HG03521 (cell line): ENCODE results near the gene SSU72.

Experiments used
- ATAC-seq: cut with Tn5 transposase; IDR thresholded peaks from one replicate; pipeline ENCODE4 v1.9.1; 2021; ENCODE audit warnings: mild to moderate bottlenecking, moderate library complexity; ENCODE audit not compliant: unreplicated experiment

Gene SSU72

DNA sequence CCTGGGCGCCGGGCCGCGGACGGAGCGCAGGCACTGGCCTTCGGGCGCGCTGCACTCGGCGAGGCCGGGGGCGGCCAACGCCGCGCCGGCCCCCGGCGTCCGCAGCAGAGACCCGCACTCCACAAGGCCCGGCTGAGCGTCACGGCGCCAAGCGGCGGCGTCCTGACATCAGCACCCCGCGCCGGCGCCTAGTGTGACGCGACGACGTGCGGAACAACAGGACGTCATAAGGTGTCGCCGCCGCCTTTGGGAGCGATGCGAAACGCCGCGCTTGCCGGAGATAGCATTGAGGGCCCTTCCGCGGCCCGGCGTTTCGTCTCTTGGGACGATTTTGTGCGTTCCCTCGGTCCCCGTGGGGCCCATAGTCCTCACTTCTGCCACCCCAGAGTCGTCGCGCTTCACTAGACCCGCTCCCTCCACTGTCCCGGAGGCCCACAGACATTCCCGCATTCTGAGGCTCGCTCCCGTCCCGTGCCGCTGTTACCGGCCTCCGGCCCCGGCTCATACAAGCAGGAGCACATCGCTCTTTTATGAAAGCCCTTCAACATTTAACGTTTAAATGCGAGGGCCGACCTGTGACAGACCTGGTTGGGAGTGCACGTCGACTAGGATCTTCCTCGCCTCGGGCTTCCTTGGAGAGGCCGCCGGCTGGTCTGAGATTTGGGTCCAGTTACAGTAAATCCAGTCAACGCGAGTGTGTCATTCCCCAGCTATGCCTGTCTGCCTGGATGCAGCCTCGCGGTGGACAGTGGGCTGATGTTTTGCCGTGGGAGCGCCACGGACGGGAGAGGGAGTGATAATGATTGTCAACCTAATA is at the start of gene SSU72:
TSS of gene SSU72 (minus strand) at position 143 of the 817 bp plus-strand sequence. CDS start 306 bp downstream, outside the sequence.
- ATAC-seq: peak; percentile 76

DNA sequence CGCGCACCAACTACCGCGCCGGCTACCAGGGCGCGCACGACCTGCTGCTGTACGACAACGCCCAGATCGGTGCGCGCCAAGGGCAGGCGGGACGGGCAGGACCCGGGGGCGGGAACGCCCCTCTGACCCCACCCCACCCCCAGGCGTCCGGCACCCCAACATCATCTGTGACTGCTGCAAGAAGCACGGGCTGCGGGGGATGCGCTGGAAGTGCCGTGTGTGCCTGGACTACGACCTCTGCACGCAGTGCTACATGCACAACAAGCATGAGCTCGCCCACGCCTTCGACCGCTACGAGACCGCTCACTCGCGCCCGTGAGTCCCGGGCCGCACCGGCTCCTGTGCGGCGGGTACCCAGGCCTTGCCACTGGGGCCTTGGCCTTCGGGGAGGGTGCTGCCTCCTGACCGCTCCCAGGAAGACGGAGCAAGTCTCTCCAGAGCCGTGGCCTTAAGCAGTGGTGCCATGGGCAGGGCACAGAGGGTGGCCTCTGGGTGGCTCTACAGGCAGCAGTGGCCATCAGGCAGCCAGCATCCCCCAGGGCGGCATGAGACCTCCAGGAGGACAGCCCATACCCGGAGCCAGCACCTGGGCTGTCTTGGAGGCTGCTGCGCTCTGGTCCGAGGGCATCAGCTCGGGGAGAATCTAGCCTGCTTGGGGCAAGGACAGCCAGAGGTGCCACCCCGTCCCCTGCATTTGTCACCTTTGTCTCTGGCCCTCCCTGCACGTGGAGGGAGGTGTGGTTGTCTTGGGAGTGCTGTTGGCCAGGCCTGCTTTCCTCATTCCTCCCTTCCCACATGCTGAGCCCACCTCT is 49.2 kb upstream of the SSU72 start:
- ATAC-seq: no peak

DNA sequence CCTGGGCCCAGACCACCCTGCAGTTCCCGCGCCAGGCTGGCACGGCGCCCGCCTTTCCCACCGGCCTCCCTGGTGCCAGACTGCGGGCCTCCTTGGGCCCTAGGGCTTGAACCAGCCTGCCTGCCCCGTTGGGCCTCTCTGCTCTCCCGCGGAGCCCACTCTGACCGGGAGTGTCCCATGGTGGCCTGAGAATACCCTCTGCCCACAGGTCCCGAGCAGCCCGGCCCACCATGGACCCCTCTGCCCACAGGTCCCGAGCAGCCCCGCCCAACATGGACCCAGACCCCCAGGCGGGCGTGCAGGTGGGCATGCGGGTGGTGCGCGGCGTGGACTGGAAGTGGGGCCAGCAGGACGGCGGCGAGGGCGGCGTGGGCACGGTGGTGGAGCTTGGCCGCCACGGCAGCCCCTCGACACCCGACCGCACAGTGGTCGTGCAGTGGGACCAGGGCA is 48.5 kb upstream of the SSU72 start:
- ATAC-seq: no peak

DNA sequence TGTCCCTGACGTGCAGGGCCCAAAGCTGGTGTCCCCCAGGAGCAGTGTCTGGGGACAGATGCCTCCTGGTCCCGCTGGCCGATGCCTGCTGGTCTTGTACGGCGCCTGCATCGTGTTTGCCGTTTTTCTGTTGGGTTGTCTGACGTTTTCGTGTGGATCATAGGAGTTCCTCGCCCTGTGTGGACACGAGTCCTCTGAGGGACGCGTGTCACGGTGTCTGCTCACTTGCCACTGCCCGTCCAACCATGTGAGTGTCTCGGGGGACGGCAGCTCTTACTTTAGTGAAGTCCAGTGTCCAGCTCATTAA is 48.1 kb upstream of the SSU72 start:
- no peak for ATAC-seq

DNA sequence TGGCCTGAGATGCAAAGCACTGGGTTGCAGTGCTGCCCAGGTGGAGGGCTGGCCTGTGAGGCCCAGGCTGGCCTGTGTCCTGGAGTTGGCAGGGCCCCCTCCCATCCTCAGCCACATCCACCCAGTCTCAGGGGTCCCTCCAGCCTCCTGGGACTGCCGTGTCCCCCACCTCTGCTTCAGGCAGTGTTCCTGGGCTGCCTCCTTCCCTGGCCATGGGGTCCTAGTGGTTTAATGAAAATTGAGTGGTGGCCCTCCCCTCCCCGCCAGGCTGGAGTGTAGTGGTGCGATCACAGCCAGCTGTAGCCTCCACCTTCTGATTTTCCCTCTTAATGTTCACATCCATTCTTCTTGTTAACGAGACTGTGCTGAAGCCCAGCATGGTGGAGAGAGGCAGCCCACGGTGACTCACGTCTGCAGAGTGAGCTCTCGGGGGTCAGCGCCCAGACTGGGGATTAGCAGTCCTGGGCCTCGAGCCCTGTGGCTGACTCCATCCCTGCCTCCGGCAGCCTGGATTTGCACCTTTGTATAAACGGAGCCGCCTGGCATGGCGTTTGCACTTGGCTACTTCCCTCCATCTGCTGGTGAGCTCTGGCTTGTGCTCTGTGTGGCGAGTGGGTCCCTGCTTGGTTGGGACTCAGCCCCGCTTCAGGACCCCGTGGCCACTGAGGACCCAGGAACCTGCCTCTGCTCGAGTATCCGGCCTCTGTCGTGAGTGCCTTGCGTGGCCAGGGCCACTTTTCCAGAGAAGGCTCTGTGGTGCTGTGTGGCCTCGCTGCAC is 47.5 kb upstream of the SSU72 start:
- ATAC-seq: no peak

DNA sequence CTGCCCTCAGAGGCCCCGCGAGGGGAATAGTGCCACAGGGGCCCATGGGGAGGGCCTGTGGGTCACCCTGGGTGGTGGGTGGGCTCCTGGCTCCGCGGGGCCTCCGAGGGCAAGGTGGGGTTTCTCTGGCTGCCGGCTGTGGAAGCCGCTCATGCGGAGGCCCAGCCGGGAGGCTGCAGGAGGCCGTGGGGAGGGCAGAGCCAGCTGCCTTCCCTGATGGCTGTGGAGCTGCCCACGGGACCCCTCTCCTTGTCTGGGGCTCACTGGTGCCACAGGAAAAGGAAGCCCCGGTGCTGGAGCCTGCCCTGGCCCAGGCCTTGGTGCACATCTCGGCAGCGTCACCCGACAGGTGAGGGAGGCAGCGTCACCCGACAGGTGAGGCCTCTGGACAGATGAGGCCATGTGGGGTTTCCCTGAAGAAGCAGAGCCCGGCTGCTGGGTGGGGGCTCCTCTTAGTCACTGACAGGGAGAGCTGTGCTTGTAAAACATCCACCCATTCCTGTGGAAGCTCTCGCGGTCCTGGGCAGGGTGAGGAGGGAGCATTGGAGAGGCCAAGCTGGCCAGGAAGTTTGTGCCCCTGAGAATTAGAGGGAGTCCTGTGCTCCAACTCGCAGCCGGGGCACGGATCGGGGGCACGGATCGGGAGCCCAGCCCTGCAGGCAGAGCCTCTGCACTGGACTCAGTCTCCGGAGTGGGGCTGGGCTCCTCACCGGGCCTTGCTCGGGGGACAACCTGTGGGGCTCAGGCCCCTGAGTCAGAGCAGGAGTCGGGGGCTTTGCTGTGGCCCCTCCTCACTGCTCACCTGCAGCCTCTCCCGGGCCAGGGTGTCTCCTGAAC is 46.7 kb upstream of the SSU72 start:
- ATAC-seq: no peak

DNA sequence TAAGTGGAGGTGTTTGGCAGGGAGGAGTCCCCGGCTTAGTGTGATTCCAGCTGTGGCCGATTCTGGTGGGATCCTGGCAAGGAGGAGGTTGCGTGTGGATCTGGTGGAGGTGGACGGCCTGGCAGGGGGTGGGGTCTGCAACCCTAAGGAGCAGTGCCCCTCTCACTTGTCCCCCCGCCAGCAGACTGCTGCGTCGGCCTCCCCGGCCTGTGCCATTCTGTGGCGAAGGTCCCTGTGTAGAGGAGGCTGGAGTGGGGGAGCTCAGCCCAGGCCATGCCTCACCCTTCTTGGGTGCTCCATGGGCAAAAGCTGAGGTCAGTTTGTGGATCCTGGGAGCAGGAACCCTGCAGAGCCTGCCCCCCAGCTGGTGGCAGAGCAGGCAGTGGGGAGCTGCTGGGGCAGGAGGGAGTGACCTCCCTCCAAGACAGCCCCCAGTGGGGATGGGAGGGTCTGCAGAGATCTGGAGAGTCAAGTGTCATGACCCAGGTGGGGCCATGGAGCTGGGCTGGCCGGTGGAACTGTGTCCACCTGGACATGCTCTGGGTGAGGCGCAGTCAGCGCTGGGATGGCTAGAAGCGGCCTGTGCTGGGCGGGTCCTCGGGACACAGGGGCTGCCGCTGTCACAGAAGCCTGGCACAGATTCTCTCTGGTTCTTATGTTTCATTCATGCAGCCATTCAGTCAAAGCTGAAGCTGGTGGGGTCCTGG is 45.9 kb upstream of the SSU72 start:
- ATAC-seq: no peak

DNA sequence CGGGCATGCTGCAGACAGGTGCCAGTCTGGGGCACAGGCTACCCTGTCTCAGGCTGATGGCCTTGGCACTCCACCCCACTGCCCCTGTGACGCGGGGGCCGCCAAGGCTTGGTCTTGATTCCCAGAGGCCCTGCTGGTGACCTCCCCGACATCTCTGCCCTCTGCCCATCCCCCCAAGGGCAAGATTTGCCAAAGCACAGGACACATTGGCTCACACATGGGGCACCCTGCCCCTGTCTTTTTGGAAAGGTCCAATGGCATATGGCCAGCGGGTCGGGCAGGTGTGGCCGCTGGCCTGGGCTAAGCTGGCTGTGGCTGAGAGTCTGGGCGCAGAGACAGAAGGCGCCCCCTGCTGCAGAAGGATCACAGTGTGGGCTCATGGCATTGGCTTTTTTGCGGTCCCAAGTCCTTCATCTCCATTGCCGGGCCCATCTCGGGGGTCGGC is 45.3 kb upstream of the SSU72 start:
- ATAC-seq: no peak

DNA sequence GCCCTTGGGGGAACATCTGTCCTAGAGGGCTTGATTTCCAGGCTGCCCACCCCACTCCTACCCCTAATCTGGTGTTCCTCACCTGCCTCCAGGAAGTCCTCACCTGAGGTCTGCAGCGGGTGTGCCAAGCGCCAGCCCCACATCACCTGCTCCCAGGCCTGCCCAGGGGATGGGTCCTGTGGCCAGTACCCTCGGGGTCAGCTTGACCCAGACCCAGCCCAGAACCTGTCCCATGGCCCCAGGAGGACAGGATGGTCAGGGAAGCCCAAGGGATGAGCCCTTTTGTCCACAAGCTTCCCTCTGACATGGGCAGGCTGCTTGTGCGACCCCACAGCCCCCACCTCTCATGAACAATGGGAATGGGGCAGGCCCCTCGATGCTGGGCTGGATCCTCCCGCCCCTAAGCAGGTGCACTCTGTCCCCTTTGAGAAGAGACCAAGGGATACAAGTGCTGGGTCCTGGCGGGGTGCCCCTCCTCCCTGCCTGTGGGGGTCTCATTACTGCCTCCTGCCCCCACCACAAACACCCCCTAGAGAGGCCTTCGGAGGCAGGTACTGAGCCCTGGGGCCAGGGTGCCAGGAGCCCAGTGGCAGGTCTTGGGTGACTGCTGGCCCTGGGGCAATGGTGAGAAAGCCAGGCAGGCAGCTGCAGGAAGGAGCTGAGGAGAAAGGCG is 43.9 kb upstream of the SSU72 start:
- ATAC-seq: no peak

DNA sequence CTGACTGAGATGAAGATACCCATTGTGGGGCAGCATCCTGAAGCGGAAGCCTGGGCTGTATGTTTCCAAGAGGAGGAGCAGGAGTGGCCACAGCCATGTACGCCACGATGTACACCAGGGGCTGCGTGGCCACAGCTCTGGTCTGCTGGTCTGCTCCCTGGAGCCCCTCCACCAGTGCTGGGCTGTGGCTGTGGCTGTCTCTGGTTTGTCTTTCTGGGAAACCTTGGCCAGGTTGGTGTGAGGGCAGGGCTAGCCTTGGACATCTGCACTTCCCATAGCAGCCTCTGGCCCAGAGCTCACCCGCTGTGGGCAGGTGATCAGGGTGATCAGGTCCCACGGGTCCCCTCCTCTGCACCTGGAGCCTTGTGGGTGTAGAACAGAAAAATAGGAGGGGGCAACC is 43.3 kb upstream of the SSU72 start:
- ATAC-seq: no peak

DNA sequence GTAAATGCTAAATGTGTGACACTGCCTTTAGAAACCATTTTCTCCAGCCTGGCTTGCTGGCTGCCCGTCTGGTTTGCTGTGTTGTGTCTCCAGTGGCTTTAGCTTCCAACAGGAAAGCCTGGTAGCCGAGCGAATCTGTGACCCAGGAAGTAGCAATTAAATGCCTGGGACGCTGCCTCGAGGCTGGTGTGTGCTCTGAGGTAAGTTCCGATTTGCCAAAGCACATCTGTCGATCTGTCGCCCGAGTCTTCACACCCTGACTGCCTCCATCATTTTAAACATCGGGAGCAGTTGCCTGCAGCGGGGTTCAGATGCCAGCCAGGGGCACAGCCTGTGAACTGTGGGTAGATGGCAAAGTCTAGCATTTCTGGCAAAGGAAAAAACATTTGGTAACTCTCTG is 42.9 kb upstream of the SSU72 start:
- no peak for ATAC-seq

DNA sequence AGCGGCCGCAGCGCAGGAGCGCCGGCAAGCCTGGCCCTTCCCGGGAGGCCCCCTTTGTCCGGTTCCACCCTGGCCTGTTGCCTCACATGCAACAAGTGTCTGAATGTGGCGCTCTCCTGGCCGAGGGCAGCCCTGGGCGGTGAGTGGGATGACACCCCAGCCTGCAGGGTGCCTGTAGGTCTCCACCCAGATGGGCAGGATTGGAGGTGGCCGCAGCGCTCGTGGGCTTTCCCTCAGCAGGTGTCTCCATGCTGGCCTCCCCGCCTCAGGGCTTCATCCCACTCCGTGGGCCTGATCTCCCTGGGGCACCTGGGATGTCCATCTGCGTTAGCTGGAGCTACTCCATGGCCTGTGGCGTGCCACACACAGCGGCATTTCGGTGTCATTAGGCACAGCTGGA is 42.2 kb upstream of the SSU72 start:
- no peak for ATAC-seq

DNA sequence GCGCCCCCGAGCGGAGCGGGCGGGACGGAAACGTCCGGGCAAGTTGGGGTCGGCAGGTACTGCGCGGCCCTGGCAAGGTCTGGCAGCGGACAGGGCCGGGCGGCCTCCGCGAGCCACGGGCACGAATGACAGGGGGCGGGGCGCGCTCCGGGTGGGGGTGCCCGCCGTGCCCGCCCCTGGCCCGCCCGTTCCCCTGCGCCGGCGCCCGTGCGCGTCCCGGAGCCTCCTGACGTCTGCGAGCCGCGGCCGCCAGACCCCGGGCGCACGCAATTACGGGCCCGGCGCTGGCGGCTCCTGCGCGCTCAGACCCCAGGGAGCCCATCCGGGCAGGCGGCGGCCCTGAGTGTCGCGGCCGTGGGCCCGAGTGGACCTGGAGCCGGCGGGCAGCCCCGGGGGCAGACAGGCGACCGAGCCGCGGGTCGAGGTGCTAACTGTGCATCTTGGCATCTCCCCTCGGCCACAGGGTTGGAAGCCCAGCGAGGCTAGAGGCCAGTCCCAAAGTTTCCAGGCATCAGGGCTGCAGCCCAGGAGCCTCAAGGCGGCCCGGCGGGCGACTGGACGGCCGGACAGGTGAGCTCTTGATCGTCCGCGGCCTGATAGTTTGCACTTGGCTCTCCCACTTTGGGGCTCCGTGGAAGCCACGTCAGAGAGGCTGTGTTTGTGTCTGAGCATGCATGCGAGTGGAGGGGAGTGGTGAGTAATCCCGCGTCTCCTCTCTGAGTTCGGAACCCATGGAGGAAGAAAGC is 41.6 kb upstream of the SSU72 start:
- peak; percentile 12 for ATAC-seq

DNA sequence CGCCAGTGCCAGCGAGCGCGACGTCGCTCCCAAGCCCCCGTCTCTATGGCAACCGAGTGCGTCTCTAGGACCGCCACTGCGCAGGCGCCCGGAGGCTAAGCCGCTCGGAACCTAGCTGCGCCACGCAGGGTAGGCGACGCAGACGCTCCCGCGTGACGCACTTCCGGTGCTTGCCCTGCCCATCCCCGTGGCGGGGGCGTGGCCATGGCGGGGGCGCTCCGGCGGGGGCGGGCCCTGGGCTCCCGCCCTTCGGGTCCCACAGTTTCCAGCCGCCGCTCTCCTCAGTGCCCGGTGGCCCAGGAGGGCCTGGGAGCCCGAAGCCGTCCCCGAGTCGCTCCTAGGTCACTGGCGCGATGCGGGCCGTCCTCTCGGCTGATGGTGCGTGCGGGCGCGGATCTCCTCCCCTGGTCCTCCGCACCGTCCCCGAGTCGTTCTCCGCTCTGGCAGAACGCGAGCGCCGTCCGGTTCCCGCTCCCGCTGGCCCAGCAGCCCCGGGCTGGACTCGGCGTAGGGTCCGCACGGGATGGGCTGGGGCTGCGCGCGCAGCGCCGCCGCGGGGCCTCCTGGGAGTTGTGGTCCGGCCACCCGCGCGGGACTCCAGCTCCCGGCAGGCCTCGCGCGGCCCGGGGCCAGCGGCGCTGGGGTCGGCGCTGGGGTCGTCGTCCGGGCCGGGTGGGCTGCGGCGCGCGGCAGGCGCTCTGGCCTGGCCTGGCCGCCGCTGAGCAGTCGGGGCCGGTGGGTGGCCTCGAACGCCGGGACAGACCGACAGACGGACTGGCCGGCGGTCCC is 40.8 kb upstream of the SSU72 start, which contains the start of gene MIB2:
TSS of gene MIB2 (plus strand) at position 245 of the 789 bp plus-strand sequence. CDS start 7,953 bp downstream, outside the sequence.
- peak; percentile 82 for ATAC-seq

DNA sequence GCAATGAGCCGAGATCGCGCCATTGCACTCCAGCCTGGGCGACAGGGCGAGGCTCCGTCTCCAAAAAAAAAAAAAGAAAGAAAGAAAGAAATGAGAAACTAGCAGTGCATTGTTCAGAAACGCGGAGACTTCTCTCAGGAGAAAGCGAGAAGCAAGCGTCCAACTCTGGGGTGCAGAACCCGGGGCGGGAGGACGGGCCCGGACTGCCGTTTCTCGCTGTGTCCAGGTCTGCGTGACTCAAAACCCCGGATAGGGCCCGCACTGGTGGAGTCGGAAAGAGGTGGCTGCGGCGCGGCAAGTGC is 40.2 kb upstream of the SSU72 start:
- ATAC-seq: no peak

DNA sequence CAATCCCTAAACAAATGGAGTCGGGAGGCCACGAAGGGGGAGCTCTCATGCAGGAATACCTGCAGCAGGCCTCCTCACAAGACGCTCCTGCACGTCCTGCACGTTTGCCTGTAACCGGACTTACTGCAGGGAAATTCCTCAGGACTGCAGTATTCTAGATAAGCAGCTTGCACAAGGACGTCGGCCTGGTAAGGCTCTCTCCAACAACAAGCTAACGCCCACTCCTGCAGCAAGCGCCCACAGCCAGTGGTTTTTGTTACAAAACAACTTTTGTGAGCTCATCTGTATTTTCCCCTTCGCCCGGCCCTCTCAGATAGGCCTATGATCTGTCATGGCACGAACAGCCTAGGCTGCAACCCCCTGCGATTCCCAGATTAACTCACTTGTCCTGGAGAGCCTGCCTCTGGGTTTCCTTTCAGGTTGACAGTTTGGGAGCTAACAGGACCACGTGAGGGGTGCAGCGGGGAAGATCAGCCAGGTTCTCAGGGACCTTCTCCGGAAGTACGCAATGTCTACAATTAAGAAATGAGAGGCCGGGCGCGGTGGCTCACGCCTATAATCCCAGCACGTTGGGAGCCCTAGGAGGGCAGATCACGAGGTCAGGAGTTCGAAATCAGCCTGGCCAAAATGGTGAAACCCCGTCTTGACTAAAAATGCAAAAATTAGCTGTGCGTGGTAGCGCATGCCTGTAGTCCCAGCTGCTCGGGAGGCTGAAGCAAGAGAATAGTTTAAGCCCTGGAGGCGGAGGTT is 39.7 kb upstream of the SSU72 start:
- no peak for ATAC-seq

DNA sequence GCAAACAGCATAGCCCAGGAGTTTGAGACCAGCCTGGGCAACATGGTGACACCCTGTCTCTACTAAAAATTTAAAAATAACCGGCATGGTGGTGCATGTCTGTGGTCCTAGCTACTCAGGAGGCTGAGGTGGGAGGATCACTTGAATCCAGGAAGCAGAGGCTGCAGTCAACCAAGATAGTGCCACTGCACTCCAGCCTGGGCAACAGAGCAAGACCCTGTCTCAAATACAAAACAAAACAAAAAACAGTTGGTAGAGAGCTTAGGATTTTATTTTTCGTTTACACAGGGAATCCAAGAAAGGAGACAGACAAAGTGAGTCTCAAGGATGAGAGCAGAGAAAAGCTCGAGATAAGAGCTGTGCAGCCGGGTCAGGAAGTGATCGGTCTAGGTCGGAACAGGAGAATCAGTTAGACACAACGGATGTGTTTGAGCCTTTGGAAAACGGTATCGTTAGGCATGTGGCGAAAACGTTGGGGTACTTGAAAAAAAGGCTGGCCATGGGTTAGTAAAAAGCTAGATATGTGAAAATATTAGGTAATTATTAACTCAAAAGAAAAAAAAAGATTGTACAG is 38.9 kb upstream of the SSU72 start:
- no peak for ATAC-seq
